Measurements from ENCODE around the gene SZRD1.
A peak's percentile ranks its signal among the peaks of the same experiment; 100 is the strongest.

SZRD1 gene

GRCh38 chr1:16397120-16397519, 30.1 kb downstream of the SZRD1 start:
- DNase-seq = no peak

- DNase-seq = no peak
Observed at GRCh38 chr1:16398371-16398953, 31.4 kb downstream of the SZRD1 start.

GRCh38 chr1:16402742-16403141, 35.7 kb downstream of the SZRD1 start:
- no peak for DNase-seq

GRCh38 chr1:16405441-16405840, 38.4 kb downstream of the SZRD1 start:
- DNase-seq = no peak

GRCh38 chr1:16406868-16407267, 39.8 kb downstream of the SZRD1 start:
- DNase-seq = no peak

GRCh38 chr1:16409536-16410152, 42.6 kb downstream of the SZRD1 start:
- no peak for DNase-seq

- DNase-seq = no peak
Observed at GRCh38 chr1:16410803-16411202, 43.8 kb downstream of the SZRD1 start.

- DNase-seq = no peak
Observed at GRCh38 chr1:16413191-16413590, 46.1 kb downstream of the SZRD1 start.

GRCh38 chr1:16418823-16419425, 51.9 kb downstream of the SZRD1 start:
- peak; percentile 26 for DNase-seq

- DNase-seq = no peak
Observed at GRCh38 chr1:16420424-16421118, 53.5 kb downstream of the SZRD1 start.

- DNase-seq = no peak
Observed at GRCh38 chr1:16421201-16421600, 54.2 kb downstream of the SZRD1 start.

- DNase-seq = no peak
Observed at GRCh38 chr1:16422041-16422440, 55.0 kb downstream of the SZRD1 start.

- no peak for DNase-seq
Observed at GRCh38 chr1:16425125-16426025, 58.3 kb downstream of the SZRD1 start.

- DNase-seq = peak; percentile 51
Observed at GRCh38 chr1:16430606-16431005, 63.6 kb downstream of the SZRD1 start.

- no peak for DNase-seq
Observed at GRCh38 chr1:16433030-16433429, 66.0 kb downstream of the SZRD1 start.

GRCh38 chr1:16434007-16434406, 67.0 kb downstream of the SZRD1 start:
- no peak for DNase-seq

GRCh38 chr1:16434501-16434900, 67.5 kb downstream of the SZRD1 start:
- DNase-seq = no peak

GRCh38 chr1:16436946-16437474, 70.0 kb downstream of the SZRD1 start, which contains the start of gene SPATA21:
Gene SPATA21 (minus strand): TSS chr1:16437424. CDS start chr1:16431371, 6,053 bp downstream.
- no peak for DNase-seq

- no peak for DNase-seq
Observed at GRCh38 chr1:16438516-16438915, 71.5 kb downstream of the SZRD1 start.

- DNase-seq = no peak
Observed at GRCh38 chr1:16438924-16439323, 71.9 kb downstream of the SZRD1 start.

GRCh38 chr1:16440131-16440469, 73.1 kb downstream of the SZRD1 start:
- DNase-seq = peak; percentile 61

- DNase-seq = peak; percentile 96
Observed at GRCh38 chr1:16440470-16441281, 73.6 kb downstream of the SZRD1 start, which contains the start of gene NECAP2. Gene NECAP2 (plus strand): TSS chr1:16440724. CDS start chr1:16440762, 38 bp downstream.

Data from OCI-M1 (cell line).